K562 (cell line): ENCODE results near the gene WDR47. TPM values are rescaled to one million over a fixed set of nuclear protein-coding genes. Genes with fewer than 3 reads are reported as not detected.

Experiments
- ATAC-seq: fragments of 200-7000 bp; cut with Tn5 transposase; 3 replicates; pipeline ENCODE4 v1.9.1; 2020; ENCODE audit warnings: moderate library complexity
- BruUV-seq: library from RNA; stranded (reverse); fragments of 400-500 nt; replicated peaks from 2 replicates; lab custom pipeline; 2021; lab: Mats Ljungman, UMichigan
- CTCF ChIA-PET: fragments of 300-600 bp; formaldehyde crosslinking; extraction: SDS; loops from one replicate; lab custom pipeline; 2021; ENCODE audit warnings: low intra/inter-chr PET ratio; lab: Yijun Ruan, JAX
- POLR2A ChIA-PET: fragments of 300-600, 350-650 bp; sonication (Branson Sonifier 250); formaldehyde crosslinking; extraction: SDS; loops from one replicate; lab custom pipeline; 2021; ENCODE audit warnings: antibody characterized with exemption, inconsistent platforms; lab: Yijun Ruan, JAX
- DNase-seq, 4 experiments: peaks; one replicate each; pipeline versions ENCODE4 v3.0.0 to v3.0.0-alpha.2; 2011 to 2018; ENCODE audit warnings: low spot score in 3 of 4, mixed read lengths in 3 of 4; ENCODE audit errors: extremely low read depth in 1 of 4
- FAIRE-seq: peaks from 2 replicates; lab custom pipeline; 2011; peaks lifted over from hg19 to GRCh38; lab: Jason Lieb, UNC
- H2AFZ ChIP-seq: 2 replicates; pipeline ENCODE4 v1.6.0; 2011; ENCODE audit warnings: low read depth, low read length, control low read depth, inconsistent platforms
- H3K27ac ChIP-seq: fragments of 200-600 bp; 3 replicates; pipeline ENCODE4 v1.8.0; 2011; ENCODE audit warnings: low read depth, mild to moderate bottlenecking, control low read depth, inconsistent platforms, low read length, moderate library complexity, mixed read lengths; ENCODE audit errors: extremely low read depth
- H3K27me3 ChIP-seq, 2 experiments: fragments of 300-600 bp in 1 of 2; 2 replicates in 1 of 2; 3 replicates in 1 of 2; pipeline versions ENCODE4 v1.6.0 to v1.8.0; 2011; ENCODE audit warnings: inconsistent platforms in 2 of 2, low read length in 2 of 2, mild to moderate bottlenecking in 1 of 2, mixed read lengths in 1 of 2, moderate library complexity in 1 of 2; ENCODE audit not compliant: control insufficient read depth in 2 of 2, insufficient read depth in 2 of 2
- H3K36me3 ChIP-seq: fragments of 300-600 bp; 3 replicates; pipeline ENCODE4 v1.8.0; 2011; ENCODE audit warnings: mild to moderate bottlenecking, low read length, inconsistent platforms; ENCODE audit not compliant: control insufficient read depth, insufficient read depth
- H3K4me1 ChIP-seq, 2 experiments: fragments of 200-600 bp in 1 of 2; replicated peaks in 1 of 2; 2 replicates in 1 of 2; 3 replicates in 1 of 2; pipeline versions ENCODE4 v1.5.1 to v1.8.0; 2011; ENCODE audit warnings: inconsistent platforms in 2 of 2, low read length in 2 of 2, mild to moderate bottlenecking in 1 of 2, mixed read lengths in 1 of 2, moderate library complexity in 1 of 2; ENCODE audit not compliant: control insufficient read depth in 2 of 2, insufficient read depth in 2 of 2
- H3K4me2 ChIP-seq: 2 replicates; pipeline ENCODE4 v1.6.1; 2011; ENCODE audit warnings: low read length, control low read depth, inconsistent platforms, mixed read lengths; ENCODE audit not compliant: insufficient read depth
- H3K4me3 ChIP-seq: fragments of 200-600 bp; sonication (generic), shearing (Covaris generic); 2 replicates; pipeline ENCODE4 v1.5.1; 2016; ENCODE audit warnings: control low read depth, inconsistent platforms
- H3K79me2 ChIP-seq: fragments of 200-600 bp; 3 replicates; pipeline ENCODE4 v1.8.0; 2011; ENCODE audit warnings: low read length, inconsistent platforms; ENCODE audit not compliant: control insufficient read depth, insufficient read depth
- H3K9ac ChIP-seq, 2 experiments: 2 replicates each; pipeline versions ENCODE4 v1.6.0 to v1.6.1; 2011; ENCODE audit warnings: low read depth in 2 of 2, low read length in 2 of 2, control low read depth in 1 of 2, inconsistent platforms in 1 of 2, mild to moderate bottlenecking in 1 of 2, mixed read lengths in 1 of 2; ENCODE audit not compliant: insufficient read depth in 1 of 2
- H3K9me1 ChIP-seq: one replicate; pipeline ENCODE4 v1.6.0; 2011; ENCODE audit warnings: inconsistent platforms, mild to moderate bottlenecking, low read length, moderate library complexity; ENCODE audit not compliant: control insufficient read depth, insufficient read depth
- H3K9me3 ChIP-seq: replicated peaks from 2 replicates; pipeline ENCODE4 v1.5.1; 2011; ENCODE audit warnings: low read depth, low read length, inconsistent platforms; ENCODE audit not compliant: control insufficient read depth, insufficient read depth
- H4K20me1 ChIP-seq: replicated peaks from 2 replicates; pipeline ENCODE4 v1.6.1; 2011; ENCODE audit warnings: low read length, inconsistent platforms, mixed read lengths; ENCODE audit not compliant: control insufficient read depth, insufficient read depth
- FUS ChIP-seq: fragments of 200-400 bp; formaldehyde crosslinking; optimal IDR thresholded peaks from 2 replicates; pipeline ENCODE3; 2017; ENCODE audit warnings: low read depth, low read length
- JUNB ChIP-seq: fragments of 450-650 bp; formaldehyde crosslinking; conservative IDR thresholded peaks from 2 replicates; pipeline ENCODE4 v1.4.0; 2020; ENCODE audit warnings: mild to moderate bottlenecking
- MYBL2 ChIP-seq, 2 experiments: fragments of 450-650 bp in 1 of 2; sonication (generic) in 1 of 2; formaldehyde crosslinking in 1 of 2; IDR thresholded peaks; 2 replicates each; pipeline versions ENCODE4 v1.6.1 to v1.8.1; 2017 to 2022; ENCODE audit warnings: borderline replicate concordance in 1 of 2, inconsistent platforms in 1 of 2, low read depth in 1 of 2, mild to moderate bottlenecking in 1 of 2, missing genetic modification reagents in 1 of 2, moderate library complexity in 1 of 2
- SP1 ChIP-seq: sonication (generic); formaldehyde crosslinking; IDR thresholded peaks from 2 replicates; pipeline ENCODE4 v1.8.1; 2022; ENCODE audit warnings: mild to moderate bottlenecking, missing genetic modification reagents
- TOE1 ChIP-seq, 2 experiments: fragments of 450-650 bp in 1 of 2; sonication (generic) in 1 of 2; formaldehyde crosslinking in 1 of 2; IDR thresholded peaks; 2 replicates each; pipeline versions ENCODE4 v1.7.1 to v1.8.0; 2016 to 2022; ENCODE audit warnings: borderline replicate concordance in 2 of 2, mild to moderate bottlenecking in 2 of 2, antibody characterized with exemption in 1 of 2, inconsistent platforms in 1 of 2, low read depth in 1 of 2, missing genetic modification reagents in 1 of 2, moderate library complexity in 1 of 2
- ZNF830 ChIP-seq: fragments of 250-450 bp; sonication (Bioruptor Pico); IDR thresholded peaks from 2 replicates; pipeline ENCODE4 v1.5.0; 2021; ENCODE audit warnings: mild to moderate bottlenecking
- WGBS: fragments of 100-300 bp; shearing (Covaris generic); methylation state at CpG from one replicate; pipeline ENCODE4 v1.1.6; 2016; ENCODE audit warnings: low coverage, mixed read lengths; ENCODE audit not compliant: insufficient coverage; ENCODE audit errors: missing lambda C conversion rate; 5-methylcytosine and 5-hydroxymethylcytosine counted together
- in situ Hi-C: fragments of 300-500 bp; cut with MboI; formaldehyde crosslinking; loops from 4 replicates; pipeline ENCODE4 v1.15.0; 2018; ENCODE audit warnings: inconsistent platforms, mixed read lengths
- intact Hi-C: fragments of 100-400 bp; cut with micrococcal nuclease; formaldehyde crosslinking; loops from 2 replicates; pipeline ENCODE4 v1.14.2; 2022
- polyA plus RNA-seq, 8 experiments: library from polyadenylated mRNA; depleted of rRNA in 4 of 8; stranded (reverse) in 5 of 8; unstranded in 3 of 8; fragments of >200 nt; fragmentation: Nextera tagmentation in 2 of 8; fragmentation: Illumina TruSeq in 1 of 8; extraction: Ambion mirVana in 2 of 8; extraction: Trizol in 1 of 8; gene quantifications; 2 replicates each; pipeline versions ENCODE4 v1.2.1 to v1.2.3, GENCODE V29; 2011 to 2014; ENCODE audit warnings: inconsistent platforms in 1 of 8, missing spikeins in 1 of 8
- total RNA-seq, 7 experiments: library from RNA; depleted of rRNA in 6 of 7; stranded (reverse); fragments of >200 nt in 6 of 7; fragmentation: Illumina TruSeq in 2 of 7; extraction: Trizol in 2 of 7; gene quantifications; 2 replicates each; pipeline versions ENCODE4 v1.2.1 to v1.2.3, GENCODE V29; 2011 to 2021; ENCODE audit warnings: low replicate concordance in 1 of 7
- TF ChIP-seq, protein P1 (sequence below): sonication (generic); formaldehyde crosslinking; IDR thresholded peaks from 2 replicates; pipeline ENCODE4 v1.8.0; 2022; ENCODE audit warnings: mild to moderate bottlenecking, missing genetic modification reagents, borderline replicate concordance
- TF ChIP-seq, protein P2 (sequence below): fragments of 450-650 bp; formaldehyde crosslinking; IDR thresholded peaks from 2 replicates; pipeline ENCODE4 v1.4.0; 2022; ENCODE audit warnings: missing genetic modification characterization

WDR47 gene
- total and polyA plus RNA-seq, 9 of the 15 experiments (the other 6 are each of a cell fraction or from before 2014, with no cell fraction given), result 1.3 to 10.1 (median 4.9) TPM

DNA sequence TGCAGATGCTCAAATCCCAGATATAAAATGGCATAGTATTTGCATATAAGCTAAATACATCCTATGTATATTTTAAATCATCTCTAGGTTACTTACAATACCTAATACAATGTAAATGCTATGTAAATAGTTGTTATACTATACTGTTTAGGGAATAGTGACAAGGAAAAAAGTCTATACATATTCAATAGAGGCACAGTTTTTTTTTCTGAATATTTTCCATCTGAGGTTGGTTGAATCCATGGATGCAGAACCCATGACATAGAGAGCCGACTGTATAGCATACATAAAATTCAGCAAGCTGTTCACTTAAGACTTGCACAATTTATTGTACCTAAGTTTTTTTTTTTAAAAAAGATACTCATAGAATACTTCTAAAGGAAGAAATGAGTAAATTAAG, 27.4 kb upstream of the WDR47 start:
- Histone ChIP-seq H3K4me1 (no peaks in the 10 kb centered on the region), H3K27ac (no peak overlapping the region), H3K4me2 (no peak overlapping the region), H3K79me2 (peaks cover 5% of the 10 kb centered on the region; the same call in 1 of the 3 replicates), H3K9ac (no peak overlapping the region), H3K36me3 (peaks cover 54% of the 10 kb centered on the region), H3K4me3 (no peak overlapping the region), H4K20me1 (no peaks in the 10 kb centered on the region), H3K9me1 (no peaks in the 10 kb centered on the region), H2AFZ (no peak overlapping the region), H3K27me3 (no peaks in the 10 kb centered on the region), H3K9me3 (no peaks in the 10 kb centered on the region)
- ChIA-PET CTCF (no interaction called here), POLR2A (interaction anchor here (0.6 to 1.8 kb wide), 3 partner anchors 9 to 42 kb away, joined by 3 to 11 read pairs (median 4); no protein-coding TSS in a partner anchor)
- no peak for FAIRE-seq
- WGBS, result 67% methylated on average over 1 of the region's 1 CpG
- intact Hi-C loops (no loop called here), in situ Hi-C loops (no loop called here)
- no peak for ATAC-seq
- DNase-seq, result no peak
- no TSS peak for BruUV-seq
- TF ChIP-seq SP1, result no peak
- no peak for TF ChIP-seq FUS
- no peak for TF ChIP-seq ZNF830 (CRISPR knock-in tag)
- TF ChIP-seq TOE1 (IDR thresholded peaks at IDR 0.05; ENCODE audit: borderline replicate concordance), result no peak
- no peak for TF ChIP-seq TOE1 (CRISPR knock-in tag; IDR thresholded peaks at IDR 0.05; ENCODE audit: borderline replicate concordance, low read depth)
- TF ChIP-seq, protein P1, sequence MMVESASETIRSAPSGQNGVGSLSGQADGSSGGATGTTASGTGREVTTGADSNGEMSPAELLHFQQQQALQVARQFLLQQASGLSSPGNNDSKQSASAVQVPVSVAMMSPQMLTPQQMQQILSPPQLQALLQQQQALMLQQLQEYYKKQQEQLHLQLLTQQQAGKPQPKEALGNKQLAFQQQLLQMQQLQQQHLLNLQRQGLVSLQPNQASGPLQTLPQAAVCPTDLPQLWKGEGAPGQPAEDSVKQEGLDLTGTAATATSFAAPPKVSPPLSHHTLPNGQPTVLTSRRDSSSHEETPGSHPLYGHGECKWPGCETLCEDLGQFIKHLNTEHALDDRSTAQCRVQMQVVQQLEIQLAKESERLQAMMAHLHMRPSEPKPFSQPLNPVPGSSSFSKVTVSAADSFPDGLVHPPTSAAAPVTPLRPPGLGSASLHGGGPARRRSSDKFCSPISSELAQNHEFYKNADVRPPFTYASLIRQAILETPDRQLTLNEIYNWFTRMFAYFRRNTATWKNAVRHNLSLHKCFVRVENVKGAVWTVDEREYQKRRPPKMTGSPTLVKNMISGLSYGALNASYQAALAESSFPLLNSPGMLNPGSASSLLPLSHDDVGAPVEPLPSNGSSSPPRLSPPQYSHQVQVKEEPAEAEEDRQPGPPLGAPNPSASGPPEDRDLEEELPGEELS, result no peak
- TF ChIP-seq, protein P2, sequence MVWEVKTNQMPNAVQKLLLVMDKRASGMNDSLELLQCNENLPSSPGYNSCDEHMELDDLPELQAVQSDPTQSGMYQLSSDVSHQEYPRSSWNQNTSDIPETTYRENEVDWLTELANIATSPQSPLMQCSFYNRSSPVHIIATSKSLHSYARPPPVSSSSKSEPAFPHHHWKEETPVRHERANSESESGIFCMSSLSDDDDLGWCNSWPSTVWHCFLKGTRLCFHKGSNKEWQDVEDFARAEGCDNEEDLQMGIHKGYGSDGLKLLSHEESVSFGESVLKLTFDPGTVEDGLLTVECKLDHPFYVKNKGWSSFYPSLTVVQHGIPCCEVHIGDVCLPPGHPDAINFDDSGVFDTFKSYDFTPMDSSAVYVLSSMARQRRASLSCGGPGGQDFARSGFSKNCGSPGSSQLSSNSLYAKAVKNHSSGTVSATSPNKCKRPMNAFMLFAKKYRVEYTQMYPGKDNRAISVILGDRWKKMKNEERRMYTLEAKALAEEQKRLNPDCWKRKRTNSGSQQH (CRISPR knock-in tag), result no peak
- no peak for TF ChIP-seq JUNB (CRISPR knock-in tag)
- no peak for TF ChIP-seq MYBL2 (IDR thresholded peaks at IDR 0.05; ENCODE audit: low read depth)
- no peak for TF ChIP-seq MYBL2 (CRISPR knock-in tag; IDR thresholded peaks at IDR 0.05; ENCODE audit: borderline replicate concordance)
